IMR-90 (cell line): ENCODE data around the gene PIKFYVE. TPM values are rescaled to one million over a fixed set of nuclear protein-coding genes. Genes with fewer than 3 reads are reported as not detected.

Source experiments
- ATAC-seq: fragments of 200-7000 bp; cut with Tn5 transposase; 2 replicates; pipeline ENCODE4 v1.9.1; 2020; ENCODE audit warnings: low read depth, mild to moderate bottlenecking, moderate library complexity
- BruUV-seq: library from RNA; stranded (reverse); fragments of 400-500 nt; replicated peaks from 2 replicates; lab custom pipeline; 2021; lab: Mats Ljungman, UMichigan
- CTCF ChIA-PET: fragments of 300-600 bp; formaldehyde crosslinking; extraction: SDS; loops from one replicate; lab custom pipeline; 2021; ENCODE audit warnings: antibody characterized with exemption; lab: Yijun Ruan, JAX
- POLR2A ChIA-PET: fragments of 300-600 bp; sonication (Branson Sonifier 250); formaldehyde crosslinking; loops from one replicate; lab custom pipeline; 2022; ENCODE audit warnings: antibody characterized with exemption; ENCODE audit not compliant: unreplicated experiment; lab: Charles Lee
- DNase-seq: peaks from one replicate; pipeline ENCODE4 v3.0.0; 2013
- H2AFZ ChIP-seq: replicated peaks from 2 replicates; pipeline ENCODE3; 2013; ENCODE audit warnings: low read length, mild to moderate bottlenecking; ENCODE audit not compliant: poor library complexity
- H2AK5ac ChIP-seq: 2 replicates; pipeline ENCODE4 v1.6.1; 2013; ENCODE audit warnings: low read depth, low read length, inconsistent platforms
- H2AK9ac ChIP-seq: replicated peaks from 2 replicates; pipeline ENCODE3; 2013; ENCODE audit warnings: mild to moderate bottlenecking, low read depth, low read length, moderate library complexity; ENCODE audit not compliant: poor library complexity
- H2BK120ac ChIP-seq: 2 replicates; pipeline ENCODE4 v1.6.1; 2013; ENCODE audit warnings: low read depth, low read length, inconsistent platforms
- H2BK15ac ChIP-seq: 3 replicates; pipeline ENCODE4 v1.6.1; 2013; ENCODE audit warnings: low read depth, low read length, inconsistent platforms
- H2BK20ac ChIP-seq: 2 replicates; pipeline ENCODE4 v1.6.1; 2013; ENCODE audit warnings: low read depth, mild to moderate bottlenecking, inconsistent platforms, low read length, moderate library complexity
- H2BK5ac ChIP-seq: 2 replicates; pipeline ENCODE4 v1.6.1; 2013; ENCODE audit warnings: mild to moderate bottlenecking, low read depth, low read length, inconsistent platforms; ENCODE audit not compliant: poor library complexity, severe bottlenecking
- H3K14ac ChIP-seq: replicated peaks from 2 replicates; pipeline ENCODE4 v1.6.1; 2013; ENCODE audit warnings: low read depth, low read length, inconsistent platforms
- H3K18ac ChIP-seq: 2 replicates; pipeline ENCODE4 v1.6.1; 2013; ENCODE audit warnings: low read depth, low read length, control low read depth
- H3K23ac ChIP-seq: 2 replicates; pipeline ENCODE4 v1.6.1; 2013; ENCODE audit warnings: low read depth, low read length, inconsistent platforms
- H3K27ac ChIP-seq: 2 replicates; pipeline ENCODE4 v1.5.1; 2013; ENCODE audit warnings: mild to moderate bottlenecking, control low read depth, low read length; ENCODE audit not compliant: insufficient read depth
- H3K27me3 ChIP-seq: 2 replicates; pipeline ENCODE4 v1.6.1; 2013; ENCODE audit warnings: low read length; ENCODE audit not compliant: control insufficient read depth, insufficient read depth
- H3K36me3 ChIP-seq: 2 replicates; pipeline ENCODE4 v1.6.1; 2013; ENCODE audit warnings: low read length, mixed read lengths; ENCODE audit not compliant: control insufficient read depth, insufficient read depth
- H3K4ac ChIP-seq: 2 replicates; pipeline ENCODE4 v1.6.1; 2013; ENCODE audit warnings: low read depth, low read length, inconsistent platforms
- H3K4me1 ChIP-seq: 2 replicates; pipeline ENCODE4 v1.6.1; 2013; ENCODE audit warnings: low read length, mixed read lengths; ENCODE audit not compliant: control insufficient read depth, insufficient read depth
- H3K4me2 ChIP-seq: 2 replicates; pipeline ENCODE4 v1.6.1; 2013; ENCODE audit warnings: low read depth, mild to moderate bottlenecking, control low read depth, low read length, moderate library complexity
- H3K4me3 ChIP-seq: 2 replicates; pipeline ENCODE4 v1.5.1; 2013; ENCODE audit warnings: low read depth, mild to moderate bottlenecking, control low read depth, low read length, moderate library complexity; ENCODE audit not compliant: insufficient read depth
- H3K56ac ChIP-seq: 2 replicates; pipeline ENCODE4 v1.6.1; 2013; ENCODE audit warnings: low read length, inconsistent platforms; ENCODE audit not compliant: insufficient read depth; ENCODE audit errors: extremely low read depth
- H3K79me1 ChIP-seq, 2 experiments: 2 replicates each; pipeline ENCODE4 v1.6.1; 2013; ENCODE audit warnings: low read length in 2 of 2, inconsistent platforms in 1 of 2, low read depth in 1 of 2
- H3K9ac ChIP-seq: 2 replicates; pipeline ENCODE4 v1.6.1; 2013; ENCODE audit warnings: low read depth, low read length, control low read depth
- H3K9me1 ChIP-seq: 2 replicates; pipeline ENCODE4 v1.6.1; 2013; ENCODE audit warnings: low read length, inconsistent platforms; ENCODE audit not compliant: insufficient read depth
- H3K9me3 ChIP-seq: 2 replicates; pipeline ENCODE4 v1.6.1; 2013; ENCODE audit warnings: low read length; ENCODE audit not compliant: control insufficient read depth, insufficient read depth
- H4K20me1 ChIP-seq: 2 replicates; pipeline ENCODE4 v1.6.1; 2013; ENCODE audit warnings: low read length, inconsistent platforms; ENCODE audit not compliant: insufficient read depth
- H4K5ac ChIP-seq: 2 replicates; pipeline ENCODE4 v1.6.1; 2013; ENCODE audit warnings: mild to moderate bottlenecking, low read depth, low read length, control low read depth
- H4K8ac ChIP-seq, 2 experiments: 2 replicates each; pipeline ENCODE4 v1.6.1; 2013; ENCODE audit warnings: low read depth in 2 of 2, low read length in 2 of 2, control low read depth in 1 of 2, inconsistent platforms in 1 of 2
- H4K91ac ChIP-seq: 2 replicates; pipeline ENCODE4 v1.6.1; 2013; ENCODE audit warnings: low read depth, low read length, inconsistent platforms; ENCODE audit not compliant: insufficient read depth
- CHD1 ChIP-seq: IDR thresholded peaks from 2 replicates; pipeline ENCODE4 v1.6.1; 2012; ENCODE audit warnings: low read depth, low read length, improper control_type of control experiment
- ELK1 ChIP-seq: fragments of 150-350 bp; IDR thresholded peaks from 2 replicates; pipeline ENCODE4 v1.6.1; 2016; ENCODE audit warnings: low read depth, mild to moderate bottlenecking, low read length, moderate library complexity, borderline replicate concordance
- NFE2L2 ChIP-seq: fragments of 150-350 bp; IDR thresholded peaks from 2 replicates; pipeline ENCODE4 v1.6.1; 2016; ENCODE audit warnings: low read depth, mild to moderate bottlenecking, low read length
- POLR2A ChIP-seq: IDR thresholded peaks from 2 replicates; pipeline ENCODE4 v1.6.1; 2012; ENCODE audit warnings: mild to moderate bottlenecking, low read depth, low read length
- RAD21 ChIP-seq: IDR thresholded peaks from 2 replicates; pipeline ENCODE4 v1.6.1; 2012; ENCODE audit warnings: low read length, improper control_type of control experiment
- SMC3 ChIP-seq: fragments of 150-350 bp; IDR thresholded peaks from 2 replicates; pipeline ENCODE4 v1.6.1; 2016; ENCODE audit warnings: low read depth, mild to moderate bottlenecking, antibody characterized with exemption, low read length, moderate library complexity
- WGBS, 2 experiments: methylation state at CpG; one replicate each; pipeline versions ENCODE4 v1.1.5 to v1.1.7; 2013; ENCODE audit warnings: missing lambda C conversion rate in 2 of 2; ENCODE audit not compliant: insufficient read length in 1 of 2; ENCODE audit errors: extremely low coverage in 2 of 2; 5-methylcytosine and 5-hydroxymethylcytosine counted together
- dilution Hi-C: fragments of 300-500 bp; cut with HindIII; formaldehyde crosslinking; loops from one replicate; pipeline ENCODE4 v1.14.3; 2018; ENCODE audit warnings: low sequenced_read_pairs; ENCODE audit not compliant: unreplicated experiment
- in situ Hi-C: fragments of 300-500 bp; cut with MboI; formaldehyde crosslinking; loops from 3 replicates; pipeline ENCODE4 v1.14.3; 2019; ENCODE audit warnings: low sequenced_read_pairs, inconsistent platforms, mixed read lengths
- intact Hi-C: fragments of 100-400 bp; cut with micrococcal nuclease; formaldehyde crosslinking; loops from 2 replicates; pipeline ENCODE4 v1.10.0; 2022
- polyA plus RNA-seq, 3 experiments: library from polyadenylated mRNA; depleted of rRNA; stranded (reverse); fragments of >200 nt; gene quantifications; 2 replicates each; pipeline ENCODE4 v1.2.3, GENCODE V29; 2012; ENCODE audit warnings: low replicate concordance in 1 of 3
- total RNA-seq: library from RNA; depleted of rRNA; stranded (reverse); fragments of >200 nt; gene quantifications from 2 replicates; pipeline ENCODE4 v1.2.3, GENCODE V29; 2012
- TF ChIP-seq, protein P1 (sequence below): conservative IDR thresholded peaks from 2 replicates; pipeline ENCODE4 v1.5.1; 2012; ENCODE audit warnings: mild to moderate bottlenecking, low read depth, low read length, improper control_type of control experiment

Gene PIKFYVE
- total and polyA plus RNA-seq, 2 of the 4 experiments (the other 2 are of a cell fraction), result 9.3 to 34.6 TPM

- Histone ChIP-seq H2BK120ac (peak overlapping the region; percentile 30; the same call in 1 of the 2 replicates), H2AFZ (peak overlapping the region; percentile 89), H3K4me1 (peaks cover 5% of the 10 kb centered on the region; the same call in 1 of the 2 replicates), H4K20me1 (peaks cover 16% of the 10 kb centered on the region; the same call in 1 of the 2 replicates), H3K36me3 (0 out of 2 replicates have a peak, but pooled peaks cover 2% of the 10 kb centered on the region), H3K9me3 (no peaks in the 10 kb centered on the region), H3K79me1 (peaks cover 3 to 16% of the 10 kb centered on the region in 2 experiments; a peak in 3 of 4 replicates), H4K5ac (peak overlapping the region; percentile 45), H3K4me2 (peak overlapping the region; percentile 100), H3K4me3 (peak overlapping the region; percentile 98), H2AK5ac (no peak overlapping the region), H3K56ac (peak overlapping the region; percentile 85), H2BK5ac (peak overlapping the region; percentile 35), H3K4ac (peak overlapping the region; percentile 44), H3K14ac (peak overlapping the region; percentile 84), H4K91ac (peak overlapping the region; percentile 34), H3K9ac (peak overlapping the region; percentile 87), H3K18ac (peak overlapping the region; percentile 64; the same call in 1 of the 2 replicates), H3K23ac (peak overlapping the region; percentile 71; the same call in 1 of the 2 replicates), H3K27ac (peak overlapping the region; percentile 65), H2BK20ac (no peak overlapping the region), H2AK9ac (peak overlapping the region; percentile 69), H3K27me3 (no peaks in the 10 kb centered on the region), H3K9me1 (peaks cover 8% of the 10 kb centered on the region), H2BK15ac (no peak overlapping the region), H4K8ac (peak overlapping the region in 1 of 2 experiments; percentile 44; a peak in 2 of 4 replicates)
- in situ Hi-C loops, result loop anchor here (25.0 kb wide), 1 partner anchor 529 kb away; no protein-coding TSS in a partner anchor
- dilution Hi-C loops, result no loop called here
- ATAC-seq (no peak), DNase-seq (peak; percentile 25)
- CTCF ChIA-PET, result interaction anchor here (1.1 kb wide), 1 partner anchor 15 kb away, joined by 4 read pairs; no protein-coding TSS in a partner anchor
- no CpG with 5 or more reads among the region's 11 CpGs for WGBS, 2 experiments
- TF ChIP-seq NFE2L2 (no peak), CHD1 (no peak), SMC3 (no peak), ELK1 (no peak), RAD21 (no peak), POLR2A (no peak)
- TF ChIP-seq, protein P1, sequence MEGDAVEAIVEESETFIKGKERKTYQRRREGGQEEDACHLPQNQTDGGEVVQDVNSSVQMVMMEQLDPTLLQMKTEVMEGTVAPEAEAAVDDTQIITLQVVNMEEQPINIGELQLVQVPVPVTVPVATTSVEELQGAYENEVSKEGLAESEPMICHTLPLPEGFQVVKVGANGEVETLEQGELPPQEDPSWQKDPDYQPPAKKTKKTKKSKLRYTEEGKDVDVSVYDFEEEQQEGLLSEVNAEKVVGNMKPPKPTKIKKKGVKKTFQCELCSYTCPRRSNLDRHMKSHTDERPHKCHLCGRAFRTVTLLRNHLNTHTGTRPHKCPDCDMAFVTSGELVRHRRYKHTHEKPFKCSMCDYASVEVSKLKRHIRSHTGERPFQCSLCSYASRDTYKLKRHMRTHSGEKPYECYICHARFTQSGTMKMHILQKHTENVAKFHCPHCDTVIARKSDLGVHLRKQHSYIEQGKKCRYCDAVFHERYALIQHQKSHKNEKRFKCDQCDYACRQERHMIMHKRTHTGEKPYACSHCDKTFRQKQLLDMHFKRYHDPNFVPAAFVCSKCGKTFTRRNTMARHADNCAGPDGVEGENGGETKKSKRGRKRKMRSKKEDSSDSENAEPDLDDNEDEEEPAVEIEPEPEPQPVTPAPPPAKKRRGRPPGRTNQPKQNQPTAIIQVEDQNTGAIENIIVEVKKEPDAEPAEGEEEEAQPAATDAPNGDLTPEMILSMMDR, result no peak
- BruUV-seq, result no TSS peak
- POLR2A ChIA-PET, result interaction anchor here (0.5 kb wide), 1 partner anchor 1792 kb away, joined by 5 read pairs; no protein-coding TSS in a partner anchor
- intact Hi-C loops, result loop anchor here (1.0 kb wide), 1 partner anchor 11 kb away; the partner anchor contains the start of gene IDH1
These were observed 468 bp downstream of the PIKFYVE start for GRCh38 chr2:208266553-208266893.
